Measurements from ENCODE around the gene PSD. TPM values are rescaled to one million over a fixed set of nuclear protein-coding genes. Genes with fewer than 3 reads are reported as not detected.

The PSD gene
- total RNA-seq, 1 experiment from 2014 or later, result 0.75 TPM

GRCh38 chr10:102384606-102385429 is 33.8 kb downstream of the PSD start:
- Mint-ChIP-seq H3K36me3 (ENCODE audit: insufficient read depth, unreplicated experiment) (peaks cover 34% of the 10 kb centered on the region), H3K27ac (ENCODE audit: low read depth, unreplicated experiment) (no peak overlapping the region), H3K27me3 (ENCODE audit: insufficient read depth, unreplicated experiment) (no peaks in the 10 kb centered on the region), H3K9me3 (ENCODE audit: unreplicated experiment) (no peaks in the 10 kb centered on the region), H3K4me3 (ENCODE audit: unreplicated experiment) (no peak overlapping the region), H3K4me1 (ENCODE audit: insufficient read depth, unreplicated experiment) (no peaks in the 10 kb centered on the region)
- no peak for TF ChIP-seq CTCF (IDR thresholded peaks at IDR 0.05; ENCODE audit: unreplicated experiment)
- intact Hi-C loops (cut with micrococcal nuclease), result no loop called here
- CTCF ChIA-PET, result interaction anchor here (0.5 to 2.6 kb wide), 12 partner anchors 8 to 215 kb away, joined by 3 to 18 read pairs (median 4); partner anchors contain the start of gene FBXL15
- DNase-seq (ENCODE audit: unreplicated experiment), result peak; percentile 40
- BruUV-seq (replicated peaks), result no TSS peak
- POLR2A ChIA-PET, result interaction anchor here (0.7 to 2.5 kb wide), 14 partner anchors 9 to 329 kb away, joined by 3 to 14 read pairs (median 4); partner anchors contain the start of genes ARL3, FBXL15, GBF1 and NFKB2

- H3K36me3 Mint-ChIP-seq (ENCODE audit: insufficient read depth, unreplicated experiment), result peaks cover 41% of the 10 kb centered on the region
- no peaks in the 10 kb centered on the region for H3K4me1 Mint-ChIP-seq (ENCODE audit: insufficient read depth, unreplicated experiment)
- no peaks in the 10 kb centered on the region for H3K9me3 Mint-ChIP-seq (ENCODE audit: unreplicated experiment)
- intact Hi-C loops (cut with micrococcal nuclease), result no loop called here
- DNase-seq (ENCODE audit: unreplicated experiment), result no peak
- ChIA-PET POLR2A (interaction anchor here (0.8 to 2.5 kb wide), 7 partner anchors 10 to 330 kb away, joined by 3 to 14 read pairs (median 4); partner anchors contain the start of genes ARL3 and FBXL15), CTCF (interaction anchor here (0.6 to 2.6 kb wide), 5 partner anchors 9 to 155 kb away, joined by 3 to 18 read pairs (median 5); no protein-coding TSS in a partner anchor)
- TF ChIP-seq CTCF (IDR thresholded peaks at IDR 0.05; ENCODE audit: unreplicated experiment), result no peak
- H3K4me3 Mint-ChIP-seq (ENCODE audit: unreplicated experiment), result no peak overlapping the region
- H3K27me3 Mint-ChIP-seq (ENCODE audit: insufficient read depth, unreplicated experiment), result no peaks in the 10 kb centered on the region
- H3K27ac Mint-ChIP-seq (ENCODE audit: low read depth, unreplicated experiment), result no peak overlapping the region
- BruUV-seq (replicated peaks), result no TSS peak
Observed at GRCh38 chr10:102384053-102384452, 34.5 kb downstream of the PSD start.

GRCh38 chr10:102382871-102383270 is 35.7 kb downstream of the PSD start:
- intact Hi-C loops (cut with micrococcal nuclease), result no loop called here
- POLR2A ChIA-PET, result no interaction called here
- H3K27ac Mint-ChIP-seq (ENCODE audit: low read depth, unreplicated experiment), result no peak overlapping the region
- H3K27me3 Mint-ChIP-seq (ENCODE audit: insufficient read depth, unreplicated experiment), result no peaks in the 10 kb centered on the region
- no peak for TF ChIP-seq CTCF (IDR thresholded peaks at IDR 0.05; ENCODE audit: unreplicated experiment)
- peaks cover 48% of the 10 kb centered on the region for H3K36me3 Mint-ChIP-seq (ENCODE audit: insufficient read depth, unreplicated experiment)
- H3K4me3 Mint-ChIP-seq (ENCODE audit: unreplicated experiment), result no peak overlapping the region
- H3K4me1 Mint-ChIP-seq (ENCODE audit: insufficient read depth, unreplicated experiment), result no peaks in the 10 kb centered on the region
- BruUV-seq (replicated peaks), result no TSS peak
- no peaks in the 10 kb centered on the region for H3K9me3 Mint-ChIP-seq (ENCODE audit: unreplicated experiment)
- no peak for DNase-seq (ENCODE audit: unreplicated experiment)
- CTCF ChIA-PET, result interaction anchor here (1.5 kb wide), 1 partner anchor 16 kb away, joined by 4 read pairs; no protein-coding TSS in a partner anchor

- H3K9me3 Mint-ChIP-seq (ENCODE audit: unreplicated experiment), result no peaks in the 10 kb centered on the region
- intact Hi-C loops (cut with micrococcal nuclease), result no loop called here
- no peaks in the 10 kb centered on the region for H3K4me1 Mint-ChIP-seq (ENCODE audit: insufficient read depth, unreplicated experiment)
- H3K4me3 Mint-ChIP-seq (ENCODE audit: unreplicated experiment), result no peak overlapping the region
- H3K36me3 Mint-ChIP-seq (ENCODE audit: insufficient read depth, unreplicated experiment), result peaks cover 54% of the 10 kb centered on the region
- no peak overlapping the region for H3K27ac Mint-ChIP-seq (ENCODE audit: low read depth, unreplicated experiment)
- no TSS peak for BruUV-seq (replicated peaks)
- ChIA-PET POLR2A (interaction anchor here (1.2 kb wide), 1 partner anchor 9 kb away, joined by 3 read pairs; no protein-coding TSS in a partner anchor), CTCF (interaction anchor here (0.5 to 2.8 kb wide), 8 partner anchors 12 to 156 kb away, joined by 3 to 18 read pairs (median 4); partner anchors contain the start of gene ELOVL3)
- TF ChIP-seq CTCF (IDR thresholded peaks at IDR 0.05; ENCODE audit: unreplicated experiment), result no peak
- DNase-seq (ENCODE audit: unreplicated experiment), result no peak
- H3K27me3 Mint-ChIP-seq (ENCODE audit: insufficient read depth, unreplicated experiment), result no peaks in the 10 kb centered on the region
Observed at GRCh38 chr10:102381983-102382382, 36.6 kb downstream of the PSD start.

All from MCF 10A (cell line).